Effector CD4-positive, alpha-beta T cell (primary cell): ENCODE measurements around the gene SNAPIN.

ENCODE experiments used
- DNase-seq: peaks from one replicate; pipeline ENCODE4 v3.0.0-alpha.2; 2020
- total RNA-seq: gene quantifications from one replicate; lab custom pipeline; 2026; lab: John Stamatoyannopoulos, UW

SNAPIN gene, protein sequence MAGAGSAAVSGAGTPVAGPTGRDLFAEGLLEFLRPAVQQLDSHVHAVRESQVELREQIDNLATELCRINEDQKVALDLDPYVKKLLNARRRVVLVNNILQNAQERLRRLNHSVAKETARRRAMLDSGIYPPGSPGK
- total RNA-seq, result 7.1 reads per million, percentile 26 among the genes with 10 or more reads in this experiment

DNA sequence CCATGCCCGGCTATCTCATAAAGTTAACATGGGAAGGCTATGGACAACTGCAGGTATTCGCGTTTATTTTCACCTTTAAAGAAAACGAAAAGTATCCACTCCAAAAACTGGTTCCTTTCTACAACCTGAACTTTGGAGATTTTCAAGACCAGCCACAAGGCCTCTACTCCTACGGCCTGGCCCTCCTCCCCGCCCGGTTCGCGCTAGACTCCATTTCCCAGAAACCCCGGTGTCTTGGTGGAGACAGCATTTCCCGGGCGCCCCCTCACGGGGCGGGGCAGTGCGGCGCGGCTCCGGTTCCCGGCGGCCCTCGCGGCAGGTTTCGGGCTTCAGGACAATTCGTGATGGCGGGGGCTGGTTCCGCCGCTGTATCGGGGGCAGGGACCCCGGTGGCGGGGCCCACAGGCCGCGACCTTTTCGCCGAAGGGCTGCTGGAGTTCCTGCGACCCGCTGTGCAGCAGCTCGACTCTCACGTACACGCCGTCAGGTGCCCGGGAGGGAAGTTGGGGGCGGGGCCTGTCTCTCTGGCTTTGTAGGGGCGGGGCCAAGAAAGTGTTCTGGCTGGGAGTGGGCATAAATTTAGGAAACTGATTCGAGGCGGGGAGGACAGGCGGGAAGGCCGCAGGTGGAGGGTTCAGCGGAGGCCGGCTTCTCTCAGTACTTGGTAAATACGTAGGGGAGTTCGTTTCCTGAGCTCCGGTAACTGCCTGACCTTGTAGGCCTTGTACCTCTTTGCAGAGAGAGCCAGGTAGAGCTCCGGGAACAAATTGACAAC is at the start of gene SNAPIN:
TSS of gene SNAPIN (plus strand) at position 304 of the 775 bp plus-strand sequence. CDS start at position 345, 41 bp downstream.
- peak; percentile 86 for DNase-seq

DNA sequence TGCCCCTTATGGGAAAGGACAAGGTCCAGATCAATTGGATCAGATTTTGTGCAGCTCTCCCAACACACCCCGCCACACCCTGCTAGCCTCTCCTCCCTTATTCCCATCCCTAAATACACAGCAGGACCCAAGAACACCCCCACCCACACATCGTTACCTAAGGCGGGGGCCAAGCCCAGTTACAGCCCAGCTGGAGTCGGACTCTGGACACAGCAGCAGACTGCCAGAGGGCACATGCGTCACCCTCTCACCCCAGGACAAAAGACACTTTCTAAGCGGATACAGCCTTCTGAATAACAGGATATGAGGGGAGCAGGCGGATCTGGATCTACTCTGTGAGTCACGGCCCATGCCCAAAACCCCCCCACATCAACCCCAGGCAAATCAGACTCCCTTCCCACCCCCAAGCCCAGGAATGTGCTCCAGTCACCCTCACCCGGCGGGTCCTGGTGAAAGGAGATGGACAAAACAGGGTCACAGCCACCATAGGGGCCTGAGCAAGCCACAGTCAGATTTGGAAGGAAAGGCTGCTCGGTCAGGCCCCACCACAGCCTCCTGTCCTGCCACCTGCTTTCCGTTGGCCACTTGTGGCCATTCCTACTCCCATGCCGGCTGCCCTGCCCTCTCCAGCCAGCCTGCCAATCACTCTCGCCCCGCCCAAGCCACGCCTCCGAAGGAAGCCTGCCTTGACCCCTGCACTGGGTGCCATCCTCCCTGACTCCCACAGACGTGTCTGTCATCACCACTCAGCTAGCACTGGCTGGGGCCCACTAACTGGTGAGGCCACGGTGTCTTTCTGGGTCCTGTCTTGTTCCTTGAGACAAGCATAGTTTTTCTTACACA is 49.5 kb upstream of the SNAPIN start:
- no peak for DNase-seq

DNA sequence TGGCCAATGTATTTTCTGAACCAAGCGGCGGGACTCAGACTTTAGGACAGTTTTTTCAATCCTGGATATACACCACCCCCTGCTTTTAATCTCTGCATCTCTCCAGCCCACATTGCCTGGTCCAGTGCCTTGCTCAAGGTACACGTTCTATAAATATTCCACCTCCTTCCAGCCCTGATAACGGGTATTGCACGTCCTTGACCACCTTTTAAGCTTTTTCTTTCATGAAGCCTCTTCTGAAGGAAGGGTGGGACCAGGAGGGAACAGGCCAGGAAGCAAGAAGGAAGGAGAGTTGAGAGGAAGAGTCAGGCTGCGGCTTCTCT is 49.0 kb upstream of the SNAPIN start:
- no peak for DNase-seq

DNA sequence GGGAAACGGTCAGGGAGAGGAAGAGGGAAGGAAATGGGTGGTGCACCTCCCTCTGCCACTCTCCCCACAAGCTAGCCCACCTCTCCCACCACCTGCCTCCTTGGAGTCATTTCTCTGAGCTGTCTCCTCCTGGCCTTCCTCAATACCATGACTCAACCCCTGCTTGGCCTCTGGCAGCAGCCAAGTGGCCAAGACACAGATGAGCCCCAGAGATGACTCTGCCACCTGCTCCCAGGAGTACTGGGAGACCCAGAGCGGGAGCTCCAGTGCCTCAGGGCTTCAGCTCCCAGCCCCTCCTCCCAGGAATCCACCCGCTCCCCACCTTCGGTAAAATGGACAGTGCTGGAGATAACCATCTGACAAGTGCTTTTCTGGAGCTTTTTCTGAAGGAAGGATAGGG is 48.2 kb upstream of the SNAPIN start:
- DNase-seq, result no peak

DNA sequence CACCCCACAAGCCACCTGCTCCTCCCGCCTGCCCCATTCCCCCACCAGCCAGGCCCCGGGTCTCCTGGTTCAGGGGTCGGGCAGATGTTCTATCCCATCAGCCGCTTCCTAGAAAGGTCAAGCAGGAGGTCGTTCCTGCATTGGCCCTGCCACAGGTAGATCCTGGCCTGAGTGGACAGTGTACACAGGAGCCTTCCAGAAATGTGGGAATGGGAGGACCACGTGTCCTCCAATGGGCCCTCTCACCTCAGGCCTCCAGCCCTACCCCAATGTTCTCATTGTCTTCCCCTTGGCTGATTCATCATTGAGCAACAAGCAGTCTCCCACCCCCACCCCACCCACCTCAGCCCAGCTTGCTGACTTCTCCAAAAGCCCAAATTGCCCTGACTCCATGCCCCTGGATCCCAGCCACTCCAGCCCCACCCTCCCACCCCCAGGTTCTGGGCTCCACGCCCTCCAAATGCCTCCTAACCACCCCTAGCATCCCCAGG is 47.6 kb upstream of the SNAPIN start:
- no peak for DNase-seq

DNA sequence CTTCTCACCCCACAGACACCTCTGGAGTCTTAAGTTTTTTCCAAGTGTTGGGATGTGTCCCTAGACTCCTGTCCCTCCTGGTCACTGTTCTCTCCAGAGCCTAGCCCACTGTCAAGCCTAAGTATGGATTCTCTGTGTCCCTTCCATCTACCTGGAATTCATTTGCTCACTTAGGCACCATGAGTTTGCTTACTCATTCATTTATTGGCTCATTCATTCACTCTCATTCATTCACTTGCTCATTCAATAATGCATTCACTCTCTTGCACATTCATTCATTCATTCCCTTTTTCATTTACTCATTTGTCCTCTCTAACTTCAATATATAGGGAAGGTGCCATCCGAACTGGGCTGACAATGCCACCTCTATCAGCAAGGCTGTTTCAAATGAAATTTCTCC is 47.1 kb upstream of the SNAPIN start:
- DNase-seq, result no peak

DNA sequence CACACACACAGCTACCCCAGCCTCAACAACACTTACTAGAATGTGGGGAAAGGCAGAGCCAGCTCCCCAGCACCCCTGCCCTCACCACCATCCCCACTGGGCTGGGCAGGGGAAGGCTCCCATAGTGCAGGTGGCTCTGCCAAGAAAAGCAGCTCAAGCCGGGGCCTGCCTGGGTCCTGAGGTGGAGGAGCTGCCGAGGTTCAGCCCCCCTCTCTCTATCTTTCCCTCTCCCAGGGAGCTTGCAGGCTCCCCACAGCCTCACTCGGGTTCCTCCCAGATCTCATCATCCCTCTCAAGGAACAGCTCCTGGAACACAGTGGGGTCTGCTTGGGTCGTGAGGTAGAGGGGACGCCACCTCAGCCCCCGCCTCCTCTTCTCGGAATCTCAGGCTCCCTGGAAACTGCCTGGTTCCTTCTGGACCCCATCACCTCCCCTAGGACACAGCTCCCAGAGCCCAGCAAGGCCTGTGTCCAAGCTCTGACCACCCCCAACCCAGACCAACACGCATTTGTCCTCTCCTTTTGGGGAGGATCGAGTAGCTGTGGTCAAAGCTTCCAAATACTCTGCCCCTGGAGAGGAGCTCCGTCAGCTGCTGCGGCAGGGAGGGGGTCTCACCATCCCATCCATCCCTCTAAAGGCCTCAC is 46.3 kb upstream of the SNAPIN start:
- DNase-seq, result no peak

DNA sequence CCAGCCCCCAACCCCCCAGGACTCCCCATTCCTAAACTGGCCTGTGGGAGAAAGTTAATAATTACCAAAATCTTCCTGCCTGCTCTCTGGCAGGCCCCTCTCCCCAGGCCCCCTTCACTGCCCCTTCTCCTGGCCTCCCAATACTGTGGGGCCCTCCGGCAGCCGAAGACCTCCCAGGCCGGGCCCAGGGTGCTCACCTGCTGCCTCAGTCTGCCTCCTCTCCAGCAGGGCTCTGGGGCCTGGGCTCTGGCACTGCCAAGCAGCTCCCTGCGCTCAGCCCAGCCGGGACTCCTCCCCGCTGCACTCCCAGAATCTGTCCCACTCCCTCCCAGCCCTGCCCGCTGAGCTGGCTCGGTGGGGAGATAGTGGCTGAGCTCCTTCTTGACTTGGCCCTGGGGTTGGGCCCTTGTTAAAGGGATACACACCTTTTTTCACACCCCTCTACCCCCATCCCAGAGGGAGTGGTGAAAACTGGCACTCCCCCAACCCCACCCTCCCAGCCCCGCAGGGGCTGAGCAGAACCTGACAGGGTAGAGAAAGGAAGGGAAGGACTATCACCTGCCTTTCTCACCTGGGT is 45.7 kb upstream of the SNAPIN start, which contains the start of gene S100A16:
TSS of gene S100A16 (minus strand) at position 383 of the 577 bp plus-strand sequence. CDS start 4,986 bp downstream, outside the sequence.
- no peak for DNase-seq

DNA sequence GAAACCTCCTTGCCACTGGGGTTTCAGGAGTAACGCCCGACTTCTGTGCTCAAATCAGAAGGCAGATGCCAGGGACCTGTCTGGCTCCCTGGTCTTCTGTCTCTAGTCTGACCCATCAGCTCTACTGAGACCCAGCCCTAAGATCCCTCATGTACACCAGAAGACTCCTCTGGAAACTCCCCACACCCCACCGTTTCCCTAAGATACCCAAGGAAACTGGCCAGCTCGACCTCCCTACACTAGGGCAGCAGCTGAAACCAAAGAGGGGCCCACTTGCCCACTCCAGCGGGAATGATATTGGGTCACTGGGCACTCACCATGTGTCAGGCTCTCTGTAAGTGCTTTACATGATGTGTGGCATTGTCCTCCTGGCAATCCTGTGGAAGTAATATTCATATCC is 45.1 kb upstream of the SNAPIN start:
- DNase-seq, result no peak

DNA sequence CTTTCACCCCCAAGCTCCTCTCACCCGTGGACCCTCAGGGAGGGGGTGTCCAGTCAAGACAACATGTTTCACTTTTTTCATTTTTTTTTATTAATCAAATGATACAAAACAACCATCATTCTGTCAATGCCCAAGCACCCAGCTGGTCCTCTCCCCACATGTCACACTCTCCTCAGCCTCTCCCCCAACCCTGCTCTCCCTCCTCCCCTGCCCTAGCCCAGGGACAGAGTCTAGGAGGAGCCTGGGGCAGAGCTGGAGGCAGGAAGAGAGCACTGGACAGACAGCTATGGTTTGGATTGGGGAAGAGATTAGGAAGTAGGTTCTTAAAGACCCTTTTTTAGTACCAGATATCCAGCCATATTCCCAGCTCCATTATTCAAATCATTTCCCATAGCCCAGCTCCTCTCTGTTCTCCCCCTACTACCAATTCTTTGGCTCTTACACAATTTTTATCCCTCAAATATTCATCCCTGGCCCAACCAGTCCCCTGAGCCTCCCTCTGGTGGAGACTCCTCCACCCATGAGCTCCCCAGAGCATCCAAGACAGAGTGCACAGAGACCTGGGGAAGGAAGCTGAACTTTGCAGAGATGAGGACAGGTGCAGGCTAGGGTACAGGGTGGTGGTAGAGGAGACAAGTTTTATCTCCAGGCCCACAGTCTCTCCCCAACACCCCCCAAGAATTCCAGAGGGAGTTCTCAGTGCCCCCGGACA is 44.2 kb upstream of the SNAPIN start:
- DNase-seq, result no peak

DNA sequence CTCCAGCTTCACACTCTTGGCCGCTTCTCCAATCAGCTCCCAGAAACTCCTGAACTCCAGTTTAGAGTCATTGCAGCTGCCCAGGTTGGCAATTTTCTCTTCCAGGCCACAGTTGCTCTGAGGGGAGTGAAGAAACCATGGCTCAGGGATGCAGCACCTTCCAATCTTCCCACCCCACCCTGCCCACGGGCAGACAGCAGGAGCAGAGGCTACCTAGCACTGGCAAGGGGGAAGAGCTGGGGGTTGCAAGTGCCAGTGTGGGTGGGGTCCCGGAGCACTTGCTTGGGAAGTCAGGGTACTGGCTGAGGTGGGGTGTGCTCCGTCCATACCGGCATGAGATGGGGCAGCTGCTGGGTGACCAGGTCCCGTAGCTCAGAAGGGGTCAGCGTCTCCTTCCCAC is 43.6 kb upstream of the SNAPIN start:
- no peak for DNase-seq

DNA sequence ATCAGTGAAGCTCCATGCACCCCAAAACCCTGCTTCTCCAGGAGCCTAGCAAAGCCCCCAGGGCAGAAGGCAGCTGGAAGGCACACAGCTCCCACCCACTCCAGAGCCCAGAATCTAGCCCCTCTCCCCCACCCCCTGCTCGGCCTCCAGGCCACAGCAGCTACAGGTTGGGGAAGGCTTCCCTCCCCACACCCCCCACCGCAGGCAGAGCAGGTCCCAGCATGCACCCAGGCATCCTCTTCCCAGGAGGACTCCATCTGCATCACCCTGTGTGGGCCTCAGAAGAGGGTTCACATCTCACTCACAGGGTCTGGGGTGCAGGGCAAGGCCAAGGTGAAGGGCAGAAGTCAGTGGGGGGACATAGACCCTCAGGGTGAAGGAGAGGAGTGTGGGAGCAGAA is 43.1 kb upstream of the SNAPIN start:
- no peak for DNase-seq

DNA sequence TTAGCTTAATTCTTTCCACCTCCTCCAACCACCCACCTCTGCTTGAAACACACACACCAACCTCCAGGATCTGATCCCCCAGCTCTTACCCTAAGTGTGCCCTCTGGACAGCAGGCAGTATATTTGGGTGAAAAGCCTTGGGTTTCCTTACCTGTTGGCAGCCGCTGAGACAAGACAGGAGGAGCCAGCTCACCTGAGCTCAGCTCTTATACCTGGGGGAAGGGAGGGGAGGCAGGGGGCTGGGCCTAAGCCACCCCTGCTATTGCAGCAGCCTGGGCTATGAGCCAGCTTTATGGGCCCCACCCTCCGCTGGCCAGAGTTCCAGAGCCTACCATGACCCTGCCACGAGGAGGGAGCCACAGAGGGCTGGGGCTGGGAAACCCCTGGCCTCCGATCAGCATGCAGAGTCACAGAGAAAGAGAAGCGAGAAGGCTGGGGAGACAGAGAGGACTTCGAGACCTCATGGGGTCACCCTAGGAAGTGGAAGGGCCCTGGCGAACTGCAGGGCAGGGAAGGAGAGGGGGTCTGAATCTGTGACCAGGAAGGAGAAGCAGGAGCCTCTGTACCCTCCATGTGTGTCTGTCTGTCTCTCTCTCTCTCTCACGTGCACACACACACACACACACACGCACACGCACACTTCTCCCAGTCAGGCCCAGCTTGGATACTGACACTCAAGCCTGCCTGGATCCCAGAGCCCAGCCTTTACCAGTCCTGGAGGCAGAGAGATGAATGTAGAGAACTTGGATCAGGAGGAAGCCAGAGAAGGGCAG is 42.2 kb upstream of the SNAPIN start, which contains the start of gene S100A14:
TSS of gene S100A14 (minus strand) at position 182 of the 773 bp plus-strand sequence. CDS start 467 bp downstream, outside the sequence.
- DNase-seq, result no peak

DNA sequence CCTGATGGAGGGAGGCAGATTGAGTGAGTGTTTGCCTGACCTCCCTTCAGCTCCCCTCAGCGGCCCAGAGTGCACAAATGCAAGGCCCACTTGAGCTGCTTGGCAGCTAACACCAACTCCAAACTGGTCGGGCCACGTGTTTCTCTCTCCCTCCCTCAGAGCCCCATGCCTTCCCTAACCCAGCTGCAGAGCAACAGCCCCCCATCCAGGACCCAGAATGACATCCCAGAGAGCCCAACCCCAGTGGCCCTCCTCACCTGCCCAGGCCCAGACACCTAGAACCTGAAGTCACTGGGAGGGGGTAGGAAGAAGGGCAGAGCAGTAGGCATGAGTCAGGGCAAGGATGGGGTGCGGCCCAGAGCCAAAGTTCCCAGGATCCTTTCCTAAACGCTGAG is 41.6 kb upstream of the SNAPIN start:
- DNase-seq, result no peak

DNA sequence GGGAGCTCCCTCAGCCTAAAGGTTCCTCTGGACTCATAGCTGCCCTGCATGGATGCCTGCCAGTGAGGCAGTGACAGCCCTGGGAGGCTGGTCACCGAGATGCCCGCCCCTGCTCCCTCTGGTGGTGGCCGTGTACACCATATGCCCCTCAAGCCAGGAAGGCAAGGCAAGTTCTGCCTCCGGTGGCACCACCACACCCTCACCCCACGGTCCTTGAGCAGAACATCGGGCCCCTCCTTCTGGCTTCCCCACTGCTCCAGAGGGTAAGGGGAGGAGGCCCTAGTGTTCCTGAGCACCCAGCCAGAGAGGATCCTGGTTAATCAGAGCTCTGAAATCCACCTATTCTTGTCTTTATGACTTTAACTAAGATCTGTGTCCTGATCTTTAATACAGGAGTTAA is 40.8 kb upstream of the SNAPIN start:
- DNase-seq, result peak; percentile 34

DNA sequence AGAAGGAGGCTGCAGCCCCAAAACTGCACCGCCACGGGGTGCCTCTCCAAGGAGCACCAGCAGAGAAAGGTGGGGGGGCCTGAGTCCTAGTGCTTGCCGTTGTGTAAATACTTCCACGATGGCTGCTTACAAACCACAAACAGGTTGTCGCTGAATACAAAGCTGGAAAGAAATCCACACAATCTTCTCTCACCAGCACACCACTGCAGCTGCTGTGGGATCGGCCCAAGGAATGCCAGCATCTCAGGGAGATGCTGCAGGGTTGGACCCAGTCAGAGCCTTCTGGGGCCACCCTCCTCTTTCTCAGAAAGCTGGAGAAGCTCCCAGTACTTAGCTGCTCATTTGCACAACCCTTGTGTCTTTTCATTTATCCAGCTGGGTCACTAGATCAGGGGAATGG is 39.3 kb upstream of the SNAPIN start:
- no peak for DNase-seq

DNA sequence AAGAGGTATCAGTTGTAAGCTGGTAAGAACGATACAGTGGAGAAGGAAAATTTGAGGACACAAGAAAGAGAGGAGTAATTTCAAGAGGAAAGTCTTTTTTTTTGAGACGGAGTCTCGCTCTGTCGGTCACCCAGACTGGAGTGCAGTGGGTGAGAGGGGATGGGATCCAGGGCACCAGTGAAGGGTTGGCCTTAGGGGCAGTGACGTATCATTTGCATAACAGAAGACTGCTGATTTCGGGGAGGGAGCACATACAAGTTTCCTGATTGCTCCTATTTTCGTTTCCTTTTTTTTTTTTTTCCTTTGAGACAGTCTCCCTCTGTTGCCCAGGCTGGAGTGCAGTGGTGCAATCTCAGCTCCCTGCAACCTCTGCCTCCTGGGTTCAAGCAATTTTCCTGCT is 35.4 kb upstream of the SNAPIN start:
- no peak for DNase-seq

DNA sequence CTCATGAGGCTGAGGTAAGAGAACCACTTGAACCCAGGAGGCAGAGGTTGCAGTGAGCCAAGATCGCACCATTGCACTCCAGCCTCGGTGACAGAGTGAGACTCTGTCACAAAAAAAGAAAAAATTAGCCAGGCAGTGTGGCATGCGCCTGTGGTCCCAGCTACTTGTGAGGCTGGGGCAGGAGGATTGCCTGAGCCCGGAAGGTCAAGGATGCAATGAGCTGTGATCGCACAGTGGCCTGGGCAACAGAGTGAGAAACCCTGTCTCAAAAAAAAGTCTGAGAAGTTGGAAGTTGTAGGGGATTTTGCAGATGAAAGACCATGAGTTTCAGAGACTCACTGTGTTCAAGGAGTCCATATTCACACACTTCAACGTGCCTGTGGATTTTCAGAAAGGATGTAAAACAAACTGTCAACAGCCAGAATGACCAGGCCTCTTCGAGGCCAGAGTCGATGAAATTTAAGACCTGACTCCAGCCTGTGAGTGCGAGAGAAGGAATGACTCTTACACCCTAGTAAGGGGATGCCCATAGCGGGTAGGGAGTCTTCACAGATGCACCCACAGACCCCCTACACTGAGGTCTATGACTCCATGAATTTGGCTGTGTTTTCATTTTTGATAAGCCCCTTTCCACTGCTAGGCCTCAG is 33.4 kb upstream of the SNAPIN start:
- no peak for DNase-seq

DNA sequence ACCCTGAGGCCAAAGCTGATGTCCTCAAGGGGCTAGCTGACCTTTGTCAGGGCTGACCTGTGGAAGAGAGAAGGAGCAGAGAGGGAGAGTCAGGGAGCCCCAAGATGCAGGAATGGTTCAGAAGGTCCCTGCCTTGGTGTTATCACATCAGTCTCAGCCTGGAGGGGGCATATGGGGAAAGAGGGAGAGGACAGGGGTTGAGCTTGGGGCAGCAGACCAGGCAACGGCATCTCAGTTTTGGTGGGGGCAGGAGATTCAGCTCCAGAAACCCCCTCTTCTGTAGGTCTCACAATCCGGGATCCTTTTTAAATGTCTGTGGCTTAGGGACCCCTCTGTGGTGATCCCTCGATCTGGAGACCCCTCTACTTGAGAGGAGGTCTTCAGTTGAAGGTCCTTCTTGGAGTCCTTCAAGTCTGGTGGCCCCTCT is 32.0 kb upstream of the SNAPIN start:
- no peak for DNase-seq
